Measurements from ENCODE around the gene SCP2D1.

GRCh38 chr20:18790787-18791186 lies 22.8 kb upstream of the SCP2D1 start:
- TF ChIP-seq, protein P1, sequence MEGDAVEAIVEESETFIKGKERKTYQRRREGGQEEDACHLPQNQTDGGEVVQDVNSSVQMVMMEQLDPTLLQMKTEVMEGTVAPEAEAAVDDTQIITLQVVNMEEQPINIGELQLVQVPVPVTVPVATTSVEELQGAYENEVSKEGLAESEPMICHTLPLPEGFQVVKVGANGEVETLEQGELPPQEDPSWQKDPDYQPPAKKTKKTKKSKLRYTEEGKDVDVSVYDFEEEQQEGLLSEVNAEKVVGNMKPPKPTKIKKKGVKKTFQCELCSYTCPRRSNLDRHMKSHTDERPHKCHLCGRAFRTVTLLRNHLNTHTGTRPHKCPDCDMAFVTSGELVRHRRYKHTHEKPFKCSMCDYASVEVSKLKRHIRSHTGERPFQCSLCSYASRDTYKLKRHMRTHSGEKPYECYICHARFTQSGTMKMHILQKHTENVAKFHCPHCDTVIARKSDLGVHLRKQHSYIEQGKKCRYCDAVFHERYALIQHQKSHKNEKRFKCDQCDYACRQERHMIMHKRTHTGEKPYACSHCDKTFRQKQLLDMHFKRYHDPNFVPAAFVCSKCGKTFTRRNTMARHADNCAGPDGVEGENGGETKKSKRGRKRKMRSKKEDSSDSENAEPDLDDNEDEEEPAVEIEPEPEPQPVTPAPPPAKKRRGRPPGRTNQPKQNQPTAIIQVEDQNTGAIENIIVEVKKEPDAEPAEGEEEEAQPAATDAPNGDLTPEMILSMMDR (IDR thresholded peaks at IDR 0.05) = no peak
- TF ChIP-seq EZH2 (IDR thresholded peaks at IDR 0.05; ENCODE audit: borderline replicate concordance, insufficient read depth, low read depth, low read length, poor library complexity, severe bottlenecking) = no peak

Data from B cell (primary cell).